BLaER1 treated with 17β-estradiol and CSF1 and Interleukin-3, amounts not matched to agents 10 nM and 100 nM (cell line): ENCODE measurements around the gene RCAN3.
A peak's percentile ranks its signal among the peaks of the same experiment; 100 is the strongest.

Experiments
- H3K27ac ChIP-seq, 11 experiments: shearing (Covaris generic); formaldehyde crosslinking; 2 replicates each; pipeline ENCODE4 v1.8.1; 2022
- H3K27me3 ChIP-seq, 11 experiments: shearing (Covaris generic); formaldehyde crosslinking; 2 replicates each; pipeline ENCODE4 v1.8.1; 2022
- H3K36me3 ChIP-seq, 11 experiments: shearing (Covaris generic); formaldehyde crosslinking; 2 replicates each; pipeline ENCODE4 v1.8.1; 2022
- H3K4me1 ChIP-seq, 10 experiments: shearing (Covaris generic); formaldehyde crosslinking; 2 replicates each; pipeline ENCODE4 v1.8.1; 2022
- H3K4me2 ChIP-seq, 11 experiments: shearing (Covaris generic); formaldehyde crosslinking; 2 replicates each; pipeline ENCODE4 v1.8.1; 2022
- H3K4me3 ChIP-seq, 10 experiments: shearing (Covaris generic); formaldehyde crosslinking; 2 replicates each; pipeline ENCODE4 v1.8.1; 2022
- H3K9ac ChIP-seq, 11 experiments: shearing (Covaris generic); formaldehyde crosslinking; 2 replicates each; pipeline ENCODE4 v1.8.1; 2022
- H3K9me3 ChIP-seq, 11 experiments: shearing (Covaris generic); formaldehyde crosslinking; replicated peaks in 1 of 11; 2 replicates each; pipeline ENCODE4 v1.8.1; 2022
- H4K20me1 ChIP-seq, 11 experiments: shearing (Covaris generic); formaldehyde crosslinking; 2 replicates each; pipeline ENCODE4 v1.8.1; 2022
- Cebpa-rat ChIP-seq, 11 experiments: shearing (Covaris generic); IDR thresholded peaks; 2 replicates each; pipeline ENCODE4 v1.8.1; 2022

Gene RCAN3

DNA sequence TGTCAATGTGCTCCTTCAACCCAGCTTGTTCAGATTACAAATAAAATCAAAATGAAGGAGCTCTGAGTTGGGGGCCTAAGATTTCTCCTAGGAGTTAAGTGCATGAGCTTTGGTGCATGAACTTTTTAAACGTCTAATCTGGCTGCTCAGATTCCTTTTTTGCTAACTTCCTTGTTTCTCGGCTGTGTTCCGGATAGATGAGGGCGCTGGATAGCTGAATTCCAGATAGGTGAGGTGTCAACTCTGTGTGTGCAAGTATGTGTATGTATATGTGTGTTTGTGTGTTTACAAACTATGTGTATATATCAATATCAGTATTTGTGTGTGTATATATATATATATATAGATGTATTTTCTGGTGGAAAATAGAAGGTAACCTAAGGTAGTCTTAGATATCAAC, 37.5 kb upstream of the RCAN3 start:
- TF ChIP-seq Cebpa-rat (IDR thresholded peaks at IDR 0.05) = no peak
- peaks cover 6 to 39% (median 17%) of the 10 kb centered on the region in 11 experiments; a peak in 15 of 22 replicates for H3K36me3 ChIP-seq
- peak overlapping the region in 1 of 11 experiments; percentile 15; a peak in 1 of 22 replicates for H3K4me2 ChIP-seq
- H3K9me3 ChIP-seq = peaks cover 0 to 23% (median 13%) of the 10 kb centered on the region in 11 experiments; a peak in 14 of 22 replicates
- H3K4me1 ChIP-seq = peaks cover 0 to 36% (median 20%) of the 10 kb centered on the region in 10 experiments; a peak in 18 of 20 replicates
- no peak overlapping the region for H3K9ac ChIP-seq
- H3K4me3 ChIP-seq = no peak overlapping the region
- no peaks in the 10 kb centered on the region for H4K20me1 ChIP-seq
- H3K27me3 ChIP-seq = no peaks in the 10 kb centered on the region
- no peak overlapping the region for H3K27ac ChIP-seq

DNA sequence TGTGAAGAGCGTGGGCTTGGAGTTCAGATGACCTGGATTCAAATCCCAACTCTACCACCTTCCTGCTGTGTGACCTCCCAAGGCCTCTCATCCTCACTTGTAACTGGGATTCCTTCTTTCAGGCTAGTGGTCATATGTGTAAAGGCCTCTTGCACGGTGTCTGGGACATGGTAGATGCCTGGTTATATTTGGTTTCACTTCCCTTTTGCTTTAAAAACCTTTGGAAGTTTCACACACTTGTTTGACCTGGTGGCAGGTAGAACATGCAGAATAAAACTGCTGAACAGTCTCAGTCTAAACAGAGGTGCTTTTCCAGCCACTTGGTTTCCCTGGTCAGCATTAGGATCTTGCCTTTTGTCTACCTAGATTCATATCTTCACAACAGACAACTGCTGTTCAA, 37.0 kb upstream of the RCAN3 start:
- Histone ChIP-seq H3K36me3 (peaks cover under 1 to 34% (median 11%) of the 10 kb centered on the region in 11 experiments; a peak in 14 of 22 replicates), H3K4me2 (peak overlapping the region in 3 of 11 experiments; percentile 13 to 73 (median 33); a peak in 3 of 22 replicates), H3K9ac (no peak overlapping the region), H3K4me3 (no peak overlapping the region), H3K27me3 (no peaks in the 10 kb centered on the region), H4K20me1 (no peaks in the 10 kb centered on the region), H3K27ac (no peak overlapping the region), H3K9me3 (peaks cover 0 to 22% (median 13%) of the 10 kb centered on the region in 11 experiments; a peak in 14 of 22 replicates), H3K4me1 (peaks cover 0 to 36% (median 20%) of the 10 kb centered on the region in 10 experiments; a peak in 18 of 20 replicates)
- TF ChIP-seq Cebpa-rat (IDR thresholded peaks at IDR 0.05) = no peak

DNA sequence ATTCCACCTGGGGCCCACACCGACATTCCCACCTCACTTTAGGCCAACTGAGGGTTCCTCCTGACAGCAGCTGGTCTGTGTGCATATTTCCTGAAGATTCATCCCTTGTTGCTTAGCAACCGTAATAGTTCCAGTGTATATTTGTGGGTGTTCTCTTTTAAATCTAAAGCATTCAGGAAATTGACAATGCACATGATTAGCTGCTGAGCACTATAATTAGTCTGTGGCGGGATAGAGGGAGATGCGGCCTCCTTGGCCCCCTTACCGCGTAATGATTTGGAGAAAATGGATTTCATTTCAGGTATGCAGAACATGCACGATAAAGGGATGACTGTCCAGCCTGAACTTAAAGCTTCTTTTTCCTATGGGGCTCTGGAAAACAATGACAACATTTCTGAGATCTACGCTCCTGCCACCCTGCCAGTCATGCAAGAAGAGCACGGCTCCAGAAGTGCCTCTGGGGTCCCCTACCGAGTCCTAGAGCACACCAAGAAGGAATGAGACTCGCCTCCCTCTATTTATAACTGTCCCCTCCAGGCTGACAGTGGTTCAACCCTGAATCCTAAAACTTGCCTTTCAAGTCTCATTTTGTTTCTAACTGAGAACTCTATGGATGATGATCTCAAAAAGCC, 33.8 kb upstream of the RCAN3 start:
- Histone ChIP-seq H4K20me1 (no peaks in the 10 kb centered on the region), H3K4me2 (peak overlapping the region in 3 of 11 experiments; percentile 6 to 17 (median 10); a peak in 3 of 22 replicates), H3K9me3 (peaks cover 0 to 6% (median 0%) of the 10 kb centered on the region in 11 experiments; a peak in 2 of 22 replicates), H3K27ac (no peak overlapping the region), H3K9ac (no peak overlapping the region), H3K36me3 (peaks cover 0 to 18% (median 0%) of the 10 kb centered on the region in 11 experiments; a peak in 4 of 22 replicates), H3K4me1 (peaks cover 0 to 36% (median 20%) of the 10 kb centered on the region in 10 experiments; a peak in 18 of 20 replicates), H3K27me3 (no peaks in the 10 kb centered on the region), H3K4me3 (no peak overlapping the region)
- TF ChIP-seq Cebpa-rat (IDR thresholded peaks at IDR 0.05) = no peak

DNA sequence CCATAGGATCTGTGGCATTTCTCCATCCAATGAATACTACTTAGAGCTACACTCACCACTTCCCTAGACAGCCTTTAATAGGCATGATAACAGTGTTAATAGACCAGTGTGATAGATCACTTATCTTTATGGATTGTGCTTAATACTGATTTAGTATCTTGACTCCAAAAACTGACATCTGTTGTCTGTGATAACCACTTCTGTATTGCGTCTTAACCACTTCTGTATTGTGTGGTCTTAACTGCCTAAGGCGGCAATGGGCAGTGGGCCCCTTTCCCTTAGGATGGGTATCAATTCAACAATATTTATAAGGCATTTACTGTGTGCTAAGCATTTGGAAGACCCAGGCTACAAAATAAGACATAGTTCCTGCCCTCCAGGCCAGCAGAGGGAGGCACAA, 32.0 kb upstream of the RCAN3 start:
- H3K36me3 ChIP-seq = peaks cover 0 to 11% (median 0%) of the 10 kb centered on the region in 11 experiments; a peak in 1 of 22 replicates
- H3K27me3 ChIP-seq = no peaks in the 10 kb centered on the region
- H3K4me1 ChIP-seq = peaks cover 5 to 35% (median 21%) of the 10 kb centered on the region in 10 experiments
- TF ChIP-seq Cebpa-rat (IDR thresholded peaks at IDR 0.05) = no peak
- H3K4me2 ChIP-seq = no peak overlapping the region
- H3K9ac ChIP-seq = no peak overlapping the region
- H3K9me3 ChIP-seq = peaks cover 0 to 6% (median 0%) of the 10 kb centered on the region in 11 experiments; a peak in 2 of 22 replicates
- no peak overlapping the region for H3K27ac ChIP-seq
- H4K20me1 ChIP-seq = no peaks in the 10 kb centered on the region
- no peak overlapping the region for H3K4me3 ChIP-seq

DNA sequence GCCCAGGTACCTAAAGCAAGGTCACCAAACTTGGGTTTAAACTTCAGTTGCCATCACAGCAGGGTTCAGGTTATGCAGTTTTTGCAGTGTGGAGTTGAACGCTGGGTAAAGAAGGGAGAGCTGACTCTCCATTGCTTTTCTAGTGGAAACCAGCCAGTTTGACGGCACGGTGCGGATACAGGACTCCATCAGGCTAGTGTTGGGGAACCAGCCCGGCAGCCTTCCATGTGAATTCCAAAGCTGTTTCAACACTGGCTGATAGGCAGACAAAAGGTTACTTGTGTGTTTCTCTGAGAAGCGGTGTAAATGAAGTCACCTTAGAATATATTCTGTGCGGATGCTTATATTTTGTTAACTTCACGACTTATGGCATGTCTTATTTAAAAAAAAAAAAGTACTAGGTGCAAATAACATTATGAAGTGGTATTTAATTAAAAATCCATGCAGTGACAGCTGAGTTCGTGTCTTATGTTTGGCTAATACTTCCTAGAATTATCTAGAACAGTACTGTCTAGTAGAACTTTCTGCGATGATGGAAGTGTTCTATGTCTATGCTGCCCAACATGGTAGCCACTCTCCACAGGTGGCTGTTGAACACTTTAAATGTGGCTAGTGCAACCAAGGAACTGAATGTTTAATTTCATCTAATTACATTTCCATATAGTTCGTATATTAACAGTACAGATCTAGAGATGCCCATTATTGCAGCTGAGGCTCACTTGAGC, 29.9 kb upstream of the RCAN3 start:
- H3K9me3 ChIP-seq = peaks cover 0 to 6% (median 0%) of the 10 kb centered on the region in 11 experiments; a peak in 2 of 22 replicates
- no peaks in the 10 kb centered on the region for H4K20me1 ChIP-seq
- no peak overlapping the region for H3K27ac ChIP-seq
- TF ChIP-seq Cebpa-rat (IDR thresholded peaks at IDR 0.05) = no peak
- H3K36me3 ChIP-seq = 0 out of 22 replicates have a peak, but pooled peaks cover 0 to 3% (median 0%) of the 10 kb centered on the region in 11 experiments
- H3K27me3 ChIP-seq = no peaks in the 10 kb centered on the region
- no peak overlapping the region for H3K4me2 ChIP-seq
- no peak overlapping the region for H3K9ac ChIP-seq
- peaks cover 3 to 23% (median 15%) of the 10 kb centered on the region in 10 experiments; a peak in 17 of 20 replicates for H3K4me1 ChIP-seq
- no peak overlapping the region for H3K4me3 ChIP-seq

DNA sequence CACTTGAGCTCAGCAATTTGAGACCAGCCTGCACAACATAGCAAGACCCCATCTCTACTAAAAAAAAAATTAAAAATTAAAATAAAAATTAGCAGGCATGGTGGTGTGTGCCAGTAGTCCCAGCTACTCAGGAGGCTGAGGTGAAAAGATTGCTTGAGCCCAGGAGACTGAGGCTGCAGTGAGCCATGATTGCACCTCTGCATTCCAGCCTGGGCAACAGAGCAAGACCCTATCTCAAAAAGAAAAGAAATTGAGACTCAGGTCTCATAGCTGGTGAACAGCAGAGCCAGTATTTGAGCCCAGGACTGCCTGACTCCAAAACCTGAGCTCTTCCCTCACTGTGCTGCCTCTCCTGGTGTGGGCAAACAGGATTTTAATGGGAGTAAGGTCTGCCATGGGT, 28.4 kb upstream of the RCAN3 start:
- no peak overlapping the region for H3K27ac ChIP-seq
- H3K36me3 ChIP-seq = 0 out of 22 replicates have a peak, but pooled peaks cover 0 to 3% (median 0%) of the 10 kb centered on the region in 11 experiments
- H3K9me3 ChIP-seq = peaks cover 0 to 6% (median 0%) of the 10 kb centered on the region in 11 experiments; a peak in 2 of 22 replicates
- H3K4me3 ChIP-seq = no peak overlapping the region
- peaks cover 0 to 12% (median 10%) of the 10 kb centered on the region in 10 experiments; a peak in 14 of 20 replicates for H3K4me1 ChIP-seq
- no peak overlapping the region for H3K9ac ChIP-seq
- no peak overlapping the region for H3K4me2 ChIP-seq
- no peaks in the 10 kb centered on the region for H3K27me3 ChIP-seq
- TF ChIP-seq Cebpa-rat (IDR thresholded peaks at IDR 0.05) = no peak
- H4K20me1 ChIP-seq = no peaks in the 10 kb centered on the region

DNA sequence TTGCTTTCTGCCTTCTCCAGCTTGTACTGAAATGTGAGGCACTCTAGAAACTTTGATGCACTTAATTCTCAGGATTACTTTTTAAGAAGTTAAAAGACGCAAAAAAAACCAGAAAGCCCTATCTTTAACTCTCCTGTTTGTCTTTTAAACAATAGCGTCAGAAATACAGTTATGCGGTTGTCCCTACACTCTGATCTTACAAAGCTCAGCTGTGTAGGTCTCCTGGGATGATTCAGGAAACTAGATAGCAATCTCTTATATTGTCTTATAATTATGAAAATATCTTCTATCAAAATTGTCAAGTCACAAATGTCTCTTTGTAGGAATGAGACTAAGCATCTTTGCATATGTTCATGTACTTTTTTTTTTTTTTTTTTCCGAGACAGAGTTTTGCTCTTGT, 26.9 kb upstream of the RCAN3 start:
- H3K4me3 ChIP-seq = no peak overlapping the region
- no peaks in the 10 kb centered on the region for H3K9me3 ChIP-seq
- no peaks in the 10 kb centered on the region for H4K20me1 ChIP-seq
- no peaks in the 10 kb centered on the region for H3K36me3 ChIP-seq
- no peak overlapping the region for H3K27ac ChIP-seq
- H3K27me3 ChIP-seq = no peaks in the 10 kb centered on the region
- H3K4me2 ChIP-seq = peak overlapping the region in 7 of 11 experiments; percentile 14 to 87 (median 66); a peak in 14 of 22 replicates
- TF ChIP-seq Cebpa-rat (IDR thresholded peaks at IDR 0.05) = no peak
- H3K4me1 ChIP-seq = peaks cover 6 to 18% (median 14%) of the 10 kb centered on the region in 10 experiments
- no peak overlapping the region for H3K9ac ChIP-seq

DNA sequence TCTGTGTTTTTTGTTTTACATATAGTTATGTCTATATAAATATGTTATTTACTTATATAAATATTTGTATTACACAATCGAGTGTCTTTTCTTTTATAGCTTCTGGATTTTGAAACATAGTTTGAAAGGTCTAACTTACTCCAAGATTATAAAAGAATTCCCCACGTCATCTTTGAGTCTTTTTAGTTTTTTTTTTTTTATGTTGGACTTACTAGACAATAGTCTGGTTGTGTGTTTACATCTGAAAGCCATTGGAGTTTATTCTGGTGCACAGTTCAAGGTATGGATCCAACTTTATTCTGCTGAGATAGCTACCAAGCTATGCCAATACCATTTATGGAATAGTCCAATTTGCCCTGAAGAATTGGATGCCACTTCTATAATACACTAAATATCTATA, 26.1 kb upstream of the RCAN3 start:
- Histone ChIP-seq H4K20me1 (no peaks in the 10 kb centered on the region), H3K36me3 (no peaks in the 10 kb centered on the region), H3K4me3 (no peak overlapping the region), H3K9ac (no peak overlapping the region), H3K4me2 (no peak overlapping the region), H3K27ac (no peak overlapping the region), H3K9me3 (no peaks in the 10 kb centered on the region), H3K4me1 (peaks cover 14 to 27% (median 23%) of the 10 kb centered on the region in 10 experiments), H3K27me3 (no peaks in the 10 kb centered on the region)
- TF ChIP-seq Cebpa-rat (IDR thresholded peaks at IDR 0.05) = no peak

DNA sequence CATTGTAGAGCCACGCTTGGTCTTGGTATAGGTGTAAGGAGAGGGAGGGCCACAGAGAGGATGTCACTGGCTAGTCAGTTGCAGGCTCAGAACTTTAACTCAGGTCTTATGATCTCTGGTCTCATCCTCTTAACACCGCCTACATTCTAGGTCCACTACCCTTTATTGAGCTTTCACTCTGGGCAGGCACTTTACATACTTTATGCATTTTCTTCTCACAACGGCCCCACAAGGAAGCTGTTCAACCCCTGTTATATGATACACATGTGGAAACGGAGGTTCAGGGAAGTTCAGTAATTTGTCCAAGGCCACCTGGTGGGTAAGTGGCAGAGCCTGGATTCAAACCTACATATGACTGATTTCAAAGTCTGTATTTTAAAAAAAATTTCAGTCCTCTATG, 25.3 kb upstream of the RCAN3 start:
- no peak overlapping the region for H3K4me3 ChIP-seq
- no peak overlapping the region for H3K9ac ChIP-seq
- H3K4me1 ChIP-seq = peaks cover 21 to 34% (median 29%) of the 10 kb centered on the region in 10 experiments
- no peaks in the 10 kb centered on the region for H3K27me3 ChIP-seq
- no peak overlapping the region for H3K27ac ChIP-seq
- no peaks in the 10 kb centered on the region for H3K36me3 ChIP-seq
- peaks cover 0 to 4% (median 0%) of the 10 kb centered on the region in 11 experiments; a peak in 1 of 22 replicates for H3K9me3 ChIP-seq
- H3K4me2 ChIP-seq = no peak overlapping the region
- no peak for TF ChIP-seq Cebpa-rat (IDR thresholded peaks at IDR 0.05)
- no peaks in the 10 kb centered on the region for H4K20me1 ChIP-seq
